ENCODE measurements around the gene DPH3. TPM values are rescaled to one million over a fixed set of nuclear protein-coding genes. Genes with fewer than 3 reads are reported as not detected.

Gene DPH3
- total RNA-seq, 1 experiment from 2014 or later = 27.8 TPM

DNA sequence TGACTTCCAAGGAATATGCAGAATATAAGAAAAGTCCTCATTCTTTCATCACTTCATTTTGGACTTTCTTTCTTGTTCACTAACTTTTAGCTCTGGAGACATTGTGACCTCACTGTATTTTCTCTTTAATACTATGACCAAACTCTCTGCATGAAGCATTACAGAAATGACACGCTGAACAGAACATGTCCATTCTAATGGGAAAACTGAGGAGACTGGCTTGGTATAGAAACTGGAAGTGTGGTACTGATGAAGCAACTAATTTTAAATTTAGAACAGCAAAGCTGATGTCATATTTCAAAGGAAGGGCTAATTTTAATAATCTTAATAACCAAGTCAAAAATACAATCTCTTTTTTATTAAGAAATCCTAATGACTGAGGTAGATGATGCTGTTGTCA is 4.7 kb downstream of the DPH3 start (continued):
- TF ChIP-seq, protein P1, sequence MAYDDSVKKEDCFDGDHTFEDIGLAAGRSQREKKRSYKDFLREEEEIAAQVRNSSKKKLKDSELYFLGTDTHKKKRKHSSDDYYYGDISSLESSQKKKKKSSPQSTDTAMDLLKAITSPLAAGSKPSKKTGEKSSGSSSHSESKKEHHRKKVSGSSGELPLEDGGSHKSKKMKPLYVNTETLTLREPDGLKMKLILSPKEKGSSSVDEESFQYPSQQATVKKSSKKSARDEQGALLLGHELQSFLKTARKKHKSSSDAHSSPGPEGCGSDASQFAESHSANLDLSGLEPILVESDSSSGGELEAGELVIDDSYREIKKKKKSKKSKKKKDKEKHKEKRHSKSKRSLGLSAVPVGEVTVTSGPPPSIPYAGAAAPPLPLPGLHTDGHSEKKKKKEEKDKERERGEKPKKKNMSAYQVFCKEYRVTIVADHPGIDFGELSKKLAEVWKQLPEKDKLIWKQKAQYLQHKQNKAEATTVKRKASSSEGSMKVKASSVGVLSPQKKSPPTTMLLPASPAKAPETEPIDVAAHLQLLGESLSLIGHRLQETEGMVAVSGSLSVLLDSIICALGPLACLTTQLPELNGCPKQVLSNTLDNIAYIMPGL (CRISPR knock-in tag; IDR thresholded peaks at IDR 0.05) = no peak
- TF ChIP-seq PREB (CRISPR knock-in tag; IDR thresholded peaks at IDR 0.05; ENCODE audit: borderline replicate concordance) = no peak
- TF ChIP-seq ZNF396 (CRISPR knock-in tag; IDR thresholded peaks at IDR 0.05; ENCODE audit: borderline replicate concordance) = no peak
- TF ChIP-seq, protein P2, sequence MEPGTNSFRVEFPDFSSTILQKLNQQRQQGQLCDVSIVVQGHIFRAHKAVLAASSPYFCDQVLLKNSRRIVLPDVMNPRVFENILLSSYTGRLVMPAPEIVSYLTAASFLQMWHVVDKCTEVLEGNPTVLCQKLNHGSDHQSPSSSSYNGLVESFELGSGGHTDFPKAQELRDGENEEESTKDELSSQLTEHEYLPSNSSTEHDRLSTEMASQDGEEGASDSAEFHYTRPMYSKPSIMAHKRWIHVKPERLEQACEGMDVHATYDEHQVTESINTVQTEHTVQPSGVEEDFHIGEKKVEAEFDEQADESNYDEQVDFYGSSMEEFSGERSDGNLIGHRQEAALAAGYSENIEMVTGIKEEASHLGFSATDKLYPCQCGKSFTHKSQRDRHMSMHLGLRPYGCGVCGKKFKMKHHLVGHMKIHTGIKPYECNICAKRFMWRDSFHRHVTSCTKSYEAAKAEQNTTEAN (CRISPR knock-in tag; IDR thresholded peaks at IDR 0.05) = no peak
- no peak for TF ChIP-seq NR2C2 (CRISPR knock-in tag; IDR thresholded peaks at IDR 0.05)
- TF ChIP-seq ZNF263 (CRISPR knock-in tag; IDR thresholded peaks at IDR 0.05; ENCODE audit: low read depth) = no peak
- no peak for TF ChIP-seq MYBL2 (CRISPR knock-in tag; IDR thresholded peaks at IDR 0.05)
- TF ChIP-seq, protein P3, sequence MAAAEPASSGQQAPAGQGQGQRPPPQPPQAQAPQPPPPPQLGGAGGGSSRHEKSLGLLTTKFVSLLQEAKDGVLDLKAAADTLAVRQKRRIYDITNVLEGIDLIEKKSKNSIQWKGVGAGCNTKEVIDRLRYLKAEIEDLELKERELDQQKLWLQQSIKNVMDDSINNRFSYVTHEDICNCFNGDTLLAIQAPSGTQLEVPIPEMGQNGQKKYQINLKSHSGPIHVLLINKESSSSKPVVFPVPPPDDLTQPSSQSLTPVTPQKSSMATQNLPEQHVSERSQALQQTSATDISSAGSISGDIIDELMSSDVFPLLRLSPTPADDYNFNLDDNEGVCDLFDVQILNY (CRISPR knock-in tag; IDR thresholded peaks at IDR 0.05) = no peak

DNA sequence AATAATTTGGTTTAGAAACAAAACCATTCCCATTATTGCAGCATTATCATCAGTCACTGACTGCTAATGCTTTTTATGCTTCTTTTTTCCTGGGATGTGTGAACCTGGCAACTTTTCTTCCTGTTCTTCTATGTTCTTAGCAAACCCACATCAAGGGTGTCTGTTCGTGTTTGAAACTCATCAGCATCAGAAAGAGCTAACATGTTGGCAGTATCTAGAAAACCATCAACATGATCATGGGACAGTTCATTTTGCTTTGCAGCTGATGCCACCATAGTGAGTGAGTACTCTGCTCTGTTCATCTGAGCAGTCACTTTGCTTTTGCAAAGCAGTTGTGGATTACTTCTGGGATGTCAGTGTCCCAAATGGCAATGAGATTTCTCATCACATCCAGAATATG is 5.9 kb downstream of the DPH3 start:
- H3K4me3 Mint-ChIP-seq = no peak overlapping the region
- H3K4me1 Mint-ChIP-seq = peaks cover 27% of the 10 kb centered on the region
- POLR2A ChIA-PET = no interaction called here
- peaks cover 6% of the 10 kb centered on the region for H3K36me3 Mint-ChIP-seq
- no peak for TF ChIP-seq ETV6 (CRISPR knock-in tag; IDR thresholded peaks at IDR 0.05)
- TF ChIP-seq IRF2 (CRISPR knock-in tag; IDR thresholded peaks at IDR 0.05; ENCODE audit: borderline replicate concordance, low read depth) = no peak
- TF ChIP-seq, protein P3 (CRISPR knock-in tag; IDR thresholded peaks at IDR 0.05) = no peak
- TF ChIP-seq, protein P4, sequence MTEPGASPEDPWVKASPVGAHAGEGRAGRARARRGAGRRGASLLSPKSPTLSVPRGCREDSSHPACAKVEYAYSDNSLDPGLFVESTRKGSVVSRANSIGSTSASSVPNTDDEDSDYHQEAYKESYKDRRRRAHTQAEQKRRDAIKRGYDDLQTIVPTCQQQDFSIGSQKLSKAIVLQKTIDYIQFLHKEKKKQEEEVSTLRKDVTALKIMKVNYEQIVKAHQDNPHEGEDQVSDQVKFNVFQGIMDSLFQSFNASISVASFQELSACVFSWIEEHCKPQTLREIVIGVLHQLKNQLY (CRISPR knock-in tag; IDR thresholded peaks at IDR 0.05) = no peak
- TF ChIP-seq ZNF121 (CRISPR knock-in tag; IDR thresholded peaks at IDR 0.05) = no peak
- TF ChIP-seq ESRRA (CRISPR knock-in tag; IDR thresholded peaks at IDR 0.05; ENCODE audit: borderline replicate concordance) = no peak
- TF ChIP-seq, protein P5, sequence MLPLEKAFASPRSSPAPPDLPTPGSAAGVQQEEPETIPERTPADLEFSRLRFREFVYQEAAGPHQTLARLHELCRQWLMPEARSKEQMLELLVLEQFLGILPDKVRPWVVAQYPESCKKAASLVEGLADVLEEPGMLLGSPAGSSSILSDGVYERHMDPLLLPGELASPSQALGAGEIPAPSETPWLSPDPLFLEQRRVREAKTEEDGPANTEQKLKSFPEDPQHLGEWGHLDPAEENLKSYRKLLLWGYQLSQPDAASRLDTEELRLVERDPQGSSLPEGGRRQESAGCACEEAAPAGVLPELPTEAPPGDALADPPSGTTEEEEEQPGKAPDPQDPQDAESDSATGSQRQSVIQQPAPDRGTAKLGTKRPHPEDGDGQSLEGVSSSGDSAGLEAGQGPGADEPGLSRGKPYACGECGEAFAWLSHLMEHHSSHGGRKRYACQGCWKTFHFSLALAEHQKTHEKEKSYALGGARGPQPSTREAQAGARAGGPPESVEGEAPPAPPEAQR (CRISPR knock-in tag; IDR thresholded peaks at IDR 0.05) = no peak
- TF ChIP-seq NFE2L1 (CRISPR knock-in tag; IDR thresholded peaks at IDR 0.05) = no peak
- TF ChIP-seq, protein P2 (CRISPR knock-in tag; IDR thresholded peaks at IDR 0.05) = no peak
- DNase-seq (ENCODE audit: low spot score) (no peak), ATAC-seq (no peak)
- H3K27ac Mint-ChIP-seq = no peak overlapping the region
- CTCF ChIA-PET = interaction anchor here (1.4 kb wide), 1 partner anchor 11 kb away, joined by 4 read pairs; no protein-coding TSS in a partner anchor
- H3K9me3 Mint-ChIP-seq = no peaks in the 10 kb centered on the region
- no peaks in the 10 kb centered on the region for H3K27me3 Mint-ChIP-seq (ENCODE audit: low read depth)
